Panc1 (cell line): Measurements from ENCODE around the gene CORO2A. TPM values are rescaled to one million over a fixed set of nuclear protein-coding genes. Genes with fewer than 3 reads are reported as not detected.

ENCODE experiments used
- ATAC-seq: fragments of 200-7000 bp; cut with Tn5 transposase; 2 replicates; pipeline ENCODE4 v1.9.1; 2020; ENCODE audit warnings: mild to moderate bottlenecking, moderate library complexity
- BruUV-seq: library from RNA; stranded (reverse); fragments of 400-500 nt; replicated peaks from 2 replicates; lab custom pipeline; 2021; lab: Mats Ljungman, UMichigan
- CTCF ChIA-PET: fragments of 300-600 bp; sonication (Branson Sonifier 250); formaldehyde crosslinking; loops from one replicate; lab custom pipeline; 2022; ENCODE audit warnings: antibody characterized with exemption; lab: Charles Lee
- POLR2A ChIA-PET: fragments of 300-600 bp; sonication (Branson Sonifier 250); formaldehyde crosslinking; loops from one replicate; lab custom pipeline; 2022; ENCODE audit warnings: antibody characterized with exemption; lab: Charles Lee
- DNase-seq: peaks from one replicate; pipeline ENCODE4 v3.0.0-alpha.2; 2010; ENCODE audit warnings: low read depth, low spot score
- H3K27ac ChIP-seq: 2 replicates; pipeline ENCODE4 v1.5.1; 2011; ENCODE audit warnings: mild to moderate bottlenecking, low read length, inconsistent platforms
- H3K27me3 ChIP-seq: fragments of 200-500 bp; sonication (Bioruptor generic); 2 replicates; pipeline ENCODE4 v1.6.0; 2014; ENCODE audit warnings: low read length, inconsistent platforms; ENCODE audit not compliant: control insufficient read depth, insufficient read depth
- H3K36me3 ChIP-seq: fragments of 200-500 bp; sonication (Bioruptor generic); 2 replicates; pipeline ENCODE4 v1.5.1; 2014; ENCODE audit warnings: inconsistent platforms, mild to moderate bottlenecking, low read length, moderate library complexity; ENCODE audit not compliant: control insufficient read depth, insufficient read depth
- H3K4me1 ChIP-seq: 2 replicates; pipeline ENCODE4 v1.5.1; 2011; ENCODE audit warnings: inconsistent platforms, mild to moderate bottlenecking, low read length, moderate library complexity; ENCODE audit not compliant: control insufficient read depth, insufficient read depth
- H3K4me3 ChIP-seq, 2 experiments: 2 replicates each; pipeline ENCODE4 v1.5.1; 2011 to 2012; ENCODE audit warnings: low read depth in 2 of 2, low read length in 2 of 2, mild to moderate bottlenecking in 2 of 2, inconsistent platforms in 1 of 2, moderate library complexity in 1 of 2
- H3K9me3 ChIP-seq: fragments of 200-500 bp; sonication (Bioruptor generic); 2 replicates; pipeline ENCODE4 v1.5.1; 2014; ENCODE audit warnings: low read depth, mild to moderate bottlenecking, inconsistent platforms, low read length, moderate library complexity; ENCODE audit not compliant: control insufficient read depth, insufficient read depth
- CTCF ChIP-seq: fragments of 450-650 bp; IDR thresholded peaks from 2 replicates; pipeline ENCODE4 v1.5.1; 2017; ENCODE audit warnings: mild to moderate bottlenecking
- POLR2AphosphoS5 ChIP-seq: IDR thresholded peaks from 2 replicates; pipeline ENCODE4 v1.6.1; 2012; ENCODE audit warnings: mild to moderate bottlenecking, low read depth, low read length, moderate library complexity
- SIN3A ChIP-seq: IDR thresholded peaks from 2 replicates; pipeline ENCODE4 v1.6.1; 2012; ENCODE audit warnings: low read depth, mild to moderate bottlenecking, low read length, moderate library complexity, borderline replicate concordance; ENCODE audit not compliant: insufficient read depth
- TCF7L2 ChIP-seq: IDR thresholded peaks from 2 replicates; pipeline ENCODE4 v1.6.1; 2011; ENCODE audit warnings: mild to moderate bottlenecking, low read depth, low read length, inconsistent platforms
- in situ Hi-C: cut with HindIII; loops from 2 replicates; pipeline ENCODE4 v1.10.0; 2016; ENCODE audit warnings: low sequenced_read_pairs, low pct_unique_long_range_greater_than_20kb
- intact Hi-C: fragments of 100-400 bp; cut with micrococcal nuclease; formaldehyde crosslinking; loops from one replicate; pipeline ENCODE4 v1.10.0; 2022; ENCODE audit not compliant: unreplicated experiment
- total RNA-seq: library from RNA; stranded (reverse); gene quantifications from one replicate; pipeline ENCODE4 v1.2.1, GENCODE V29; 2021; ENCODE audit not compliant: unreplicated experiment
- TF ChIP-seq, protein P1 (sequence below), 2 experiments: IDR thresholded peaks; 2 replicates each; pipeline ENCODE4 v1.6.1; 2011 to 2012; ENCODE audit warnings: low read depth in 2 of 2, control low read depth in 1 of 2, low read length in 1 of 2, mild to moderate bottlenecking in 1 of 2, moderate library complexity in 1 of 2; ENCODE audit not compliant: insufficient read depth in 1 of 2

CORO2A gene
- total RNA-seq, 1 experiment from 2014 or later = 2.0 TPM

DNA sequence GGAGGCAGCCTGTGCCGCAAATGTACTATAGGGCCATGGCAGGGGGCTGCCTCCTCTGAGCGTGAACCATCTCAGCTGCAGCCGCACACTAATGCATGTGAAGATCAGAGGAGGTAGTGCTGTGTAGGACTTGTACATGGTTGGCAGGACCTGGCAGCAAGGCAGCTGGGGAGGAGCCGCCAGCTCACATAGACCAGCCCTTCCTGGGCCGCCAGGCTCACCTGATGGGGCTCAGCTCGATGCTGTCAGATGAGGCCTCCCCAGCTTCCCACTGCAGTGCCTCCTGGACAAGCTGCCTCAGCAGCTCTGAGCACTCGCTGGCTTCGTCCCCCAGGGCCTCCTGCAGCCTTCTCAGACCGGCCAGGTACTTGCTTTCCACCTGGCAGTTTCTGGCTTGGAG lies 18.0 kb upstream of the CORO2A start:
- no peak overlapping the region for H3K27ac ChIP-seq
- ChIA-PET CTCF (interaction anchor here (0.6 kb wide), 1 partner anchor 91 kb away, joined by 3 read pairs; the partner anchor contains the start of gene TRIM14), POLR2A (no interaction called here)
- intact Hi-C loops = no loop called here
- no peaks in the 10 kb centered on the region for H3K9me3 ChIP-seq
- no peak for DNase-seq
- no peaks in the 10 kb centered on the region for H3K36me3 ChIP-seq
- no peak for TF ChIP-seq POLR2AphosphoS5
- TF ChIP-seq SIN3A = no peak
- no peak for TF ChIP-seq CTCF
- TF ChIP-seq TCF7L2 = no peak
- TF ChIP-seq, protein P1, sequence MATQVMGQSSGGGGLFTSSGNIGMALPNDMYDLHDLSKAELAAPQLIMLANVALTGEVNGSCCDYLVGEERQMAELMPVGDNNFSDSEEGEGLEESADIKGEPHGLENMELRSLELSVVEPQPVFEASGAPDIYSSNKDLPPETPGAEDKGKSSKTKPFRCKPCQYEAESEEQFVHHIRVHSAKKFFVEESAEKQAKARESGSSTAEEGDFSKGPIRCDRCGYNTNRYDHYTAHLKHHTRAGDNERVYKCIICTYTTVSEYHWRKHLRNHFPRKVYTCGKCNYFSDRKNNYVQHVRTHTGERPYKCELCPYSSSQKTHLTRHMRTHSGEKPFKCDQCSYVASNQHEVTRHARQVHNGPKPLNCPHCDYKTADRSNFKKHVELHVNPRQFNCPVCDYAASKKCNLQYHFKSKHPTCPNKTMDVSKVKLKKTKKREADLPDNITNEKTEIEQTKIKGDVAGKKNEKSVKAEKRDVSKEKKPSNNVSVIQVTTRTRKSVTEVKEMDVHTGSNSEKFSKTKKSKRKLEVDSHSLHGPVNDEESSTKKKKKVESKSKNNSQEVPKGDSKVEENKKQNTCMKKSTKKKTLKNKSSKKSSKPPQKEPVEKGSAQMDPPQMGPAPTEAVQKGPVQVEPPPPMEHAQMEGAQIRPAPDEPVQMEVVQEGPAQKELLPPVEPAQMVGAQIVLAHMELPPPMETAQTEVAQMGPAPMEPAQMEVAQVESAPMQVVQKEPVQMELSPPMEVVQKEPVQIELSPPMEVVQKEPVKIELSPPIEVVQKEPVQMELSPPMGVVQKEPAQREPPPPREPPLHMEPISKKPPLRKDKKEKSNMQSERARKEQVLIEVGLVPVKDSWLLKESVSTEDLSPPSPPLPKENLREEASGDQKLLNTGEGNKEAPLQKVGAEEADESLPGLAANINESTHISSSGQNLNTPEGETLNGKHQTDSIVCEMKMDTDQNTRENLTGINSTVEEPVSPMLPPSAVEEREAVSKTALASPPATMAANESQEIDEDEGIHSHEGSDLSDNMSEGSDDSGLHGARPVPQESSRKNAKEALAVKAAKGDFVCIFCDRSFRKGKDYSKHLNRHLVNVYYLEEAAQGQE (IDR thresholded peaks at IDR 0.05; ENCODE audit: insufficient read depth in 1 of 2, low read depth in 2 of 2, low read length in 1 of 2) = no peak
- no peaks in the 10 kb centered on the region for H3K27me3 ChIP-seq
- ATAC-seq = no peak
- no peaks in the 10 kb centered on the region for H3K4me1 ChIP-seq
- no TSS peak for BruUV-seq
- in situ Hi-C loops = no loop called here
- no peak overlapping the region for H3K4me3 ChIP-seq

DNA sequence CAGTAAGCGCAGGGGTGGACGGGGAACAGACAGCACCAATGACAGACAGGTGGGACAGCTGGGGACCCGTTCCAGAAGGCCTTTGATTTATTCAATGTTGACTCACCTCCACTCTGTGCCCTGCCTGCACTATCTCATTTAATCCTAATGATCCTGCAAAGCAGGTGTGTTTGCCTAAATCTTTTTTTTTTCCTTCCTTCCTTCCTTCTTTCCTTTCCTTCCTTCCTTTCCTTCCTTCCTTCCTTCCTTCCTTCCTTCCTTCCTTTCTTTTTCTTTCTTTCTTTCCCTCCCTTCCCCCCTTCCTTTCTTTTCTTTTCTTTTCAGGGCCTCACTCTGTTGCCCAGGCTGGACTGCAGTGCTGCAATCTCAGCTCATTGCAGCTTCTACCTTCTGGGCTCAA lies 17.1 kb upstream of the CORO2A start:
- no peak overlapping the region for H3K27ac ChIP-seq
- no peaks in the 10 kb centered on the region for H3K9me3 ChIP-seq
- no peak overlapping the region for H3K4me3 ChIP-seq
- ATAC-seq = no peak
- DNase-seq = no peak
- BruUV-seq = no TSS peak
- TF ChIP-seq POLR2AphosphoS5 (no peak), TCF7L2 (no peak), CTCF (no peak), SIN3A (no peak)
- TF ChIP-seq, protein P1 (IDR thresholded peaks at IDR 0.05; ENCODE audit: insufficient read depth in 1 of 2, low read depth in 2 of 2, low read length in 1 of 2) = no peak
- no peaks in the 10 kb centered on the region for H3K27me3 ChIP-seq
- intact Hi-C loops = no loop called here
- ChIA-PET CTCF (no interaction called here), POLR2A (no interaction called here)
- no peaks in the 10 kb centered on the region for H3K4me1 ChIP-seq
- in situ Hi-C loops = no loop called here
- no peaks in the 10 kb centered on the region for H3K36me3 ChIP-seq
